Ovary (tissue), 9 donors: Measurements from ENCODE around the gene IL4I1. TPM values are rescaled to one million over a fixed set of nuclear protein-coding genes. Genes with fewer than 3 reads are reported as not detected.
A peak's percentile ranks its signal among the peaks of the same experiment; 100 is the strongest.

Experiments used
- DNase-seq, 5 donors: peaks; one replicate each; pipeline ENCODE4 v3.0.0-alpha.2; 2019 to 2020
- H3K27ac ChIP-seq, 2 donors: fragments of 200-600 bp; one replicate each; pipeline versions ENCODE4 v1.5.1 to v1.8.0; 2019 to 2022
- H3K27me3 ChIP-seq: fragments of 200-600 bp; one replicate; pipeline ENCODE4 v1.8.0; 2022
- H3K36me3 ChIP-seq: fragments of 200-600 bp; sonication (generic); one replicate; pipeline ENCODE4 v1.5.1; 2019
- H3K4me1 ChIP-seq: one replicate; pipeline ENCODE4 v1.8.1; 2013; ENCODE audit warnings: mild to moderate bottlenecking, moderate library complexity; ENCODE audit not compliant: insufficient read depth
- H3K4me3 ChIP-seq: fragments of 200-600 bp; sonication (generic); one replicate; pipeline ENCODE4 v1.5.1; 2017
- H3K9me3 ChIP-seq, 2 donors: fragments of 200-600 bp in 1 of 2; sonication (generic) in 1 of 2; one replicate each; pipeline versions ENCODE4 v1.5.1 to v1.8.1; 2013 to 2019; ENCODE audit warnings: mild to moderate bottlenecking in 1 of 2, moderate library complexity in 1 of 2
- EP300 ChIP-seq: sonication (generic); formaldehyde crosslinking; IDR thresholded peaks from one replicate; pipeline ENCODE4 v1.6.1; 2017; ENCODE audit warnings: antibody characterized with exemption
- POLR2A ChIP-seq: fragments of 450-650 bp; IDR thresholded peaks from one replicate; pipeline ENCODE4 v1.6.1; 2017; ENCODE audit warnings: antibody characterized with exemption, mild to moderate bottlenecking, moderate library complexity
- WGBS, 3 donors: extraction: QIAGEN DNeasy Blood & Tissue Kit in 1 of 3; methylation state at CpG; one replicate each; pipeline versions ENCODE4 v1.1.5 to v1.1.7; 2013 to 2017; 5-methylcytosine and 5-hydroxymethylcytosine counted together
- intact Hi-C, 4 donors: fragments of 100-400 bp; cut with DNase I; formaldehyde crosslinking; loops; one replicate each; pipeline versions ENCODE4 v1.11.0 to v1.15.1; 2022 to 2023
- polyA plus RNA-seq, 2 donors: library from polyadenylated mRNA; stranded (reverse); fragments of 200-250 nt in 1 of 2; fragments of 350-450 nt in 1 of 2; fragmentation: Illumina TruSeq in 1 of 2; extraction: RNeasy Lipid Tissue Mini Kit (QIAGEN cat#74804) in 1 of 2; gene quantifications; one replicate each; pipeline ENCODE4 v1.2.3, GENCODE V29; 2013 to 2014
- total RNA-seq, 7 donors: library from RNA; depleted of rRNA in 2 of 7; stranded (reverse); fragments of >200 nt in 2 of 7; fragmentation: NEBNext Ultra II Directional in 3 of 7; extraction: Animal tissue kit (Norgen Biotek cat#: 25700) in 3 of 7; gene quantifications; one replicate each; pipeline versions ENCODE4 v1.1.0 to v1.2.4, GENCODE V29; 2016 to 2023
- TF ChIP-seq, protein P1 (sequence below), 3 donors: fragments of 450-650 bp in 2 of 3; fragments of 200-600 bp in 1 of 3; IDR thresholded peaks; one replicate each; pipeline versions ENCODE4 v1.5.1 to v1.8.0; 2016 to 2022; ENCODE audit warnings: antibody characterized with exemption in 3 of 3, mild to moderate bottlenecking in 1 of 3
- donor health status: DM: no; HTN: no; CAD: no; lungs with moderate emphysema.
- donor health status: DM: no; HTN: no; CAD: no.
- donor health status: Bipolar disorder and iron deficiency.
- donor health status: DM: yes; HTN: yes; CAD: no.
- donor health status: DM: no; HTN: no; CAD: no.
- donor health status: DM: yes; HTN: yes; CAD: no.

The IL4I1 gene
- total and polyA plus RNA-seq, 9 donors, result 0.24 to 4.3 (median 1.0) TPM; not detected in 1

DNA sequence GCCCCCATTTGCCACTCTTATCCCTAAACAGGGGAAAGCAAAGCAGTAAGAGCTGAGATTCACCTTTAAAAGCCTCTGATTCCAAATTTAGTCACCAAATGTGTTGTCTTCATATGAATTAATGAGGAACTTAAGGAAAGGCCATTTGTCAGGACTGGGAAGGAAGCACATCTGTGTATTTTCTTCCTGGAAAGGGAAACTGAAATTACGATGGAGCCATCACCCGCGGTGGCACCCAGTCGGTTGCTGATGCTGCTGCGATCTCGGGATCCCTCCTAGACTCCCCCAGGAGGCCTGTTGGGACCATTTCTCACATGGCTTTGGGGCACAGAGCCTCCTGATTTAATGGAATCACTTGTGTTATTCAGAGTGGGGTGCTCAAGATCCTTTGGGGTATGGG is 7.4 kb upstream of the IL4I1 start:
- Histone ChIP-seq H3K4me3 (no peak overlapping the region), H3K4me1 (no peaks in the 10 kb centered on the region), H3K9me3 (no peaks in the 10 kb centered on the region), H3K36me3 (no peaks in the 10 kb centered on the region), H3K27ac (no peak overlapping the region), H3K27me3 (no peaks in the 10 kb centered on the region)
- intact Hi-C loops, result no loop called here
- TF ChIP-seq, protein P1, sequence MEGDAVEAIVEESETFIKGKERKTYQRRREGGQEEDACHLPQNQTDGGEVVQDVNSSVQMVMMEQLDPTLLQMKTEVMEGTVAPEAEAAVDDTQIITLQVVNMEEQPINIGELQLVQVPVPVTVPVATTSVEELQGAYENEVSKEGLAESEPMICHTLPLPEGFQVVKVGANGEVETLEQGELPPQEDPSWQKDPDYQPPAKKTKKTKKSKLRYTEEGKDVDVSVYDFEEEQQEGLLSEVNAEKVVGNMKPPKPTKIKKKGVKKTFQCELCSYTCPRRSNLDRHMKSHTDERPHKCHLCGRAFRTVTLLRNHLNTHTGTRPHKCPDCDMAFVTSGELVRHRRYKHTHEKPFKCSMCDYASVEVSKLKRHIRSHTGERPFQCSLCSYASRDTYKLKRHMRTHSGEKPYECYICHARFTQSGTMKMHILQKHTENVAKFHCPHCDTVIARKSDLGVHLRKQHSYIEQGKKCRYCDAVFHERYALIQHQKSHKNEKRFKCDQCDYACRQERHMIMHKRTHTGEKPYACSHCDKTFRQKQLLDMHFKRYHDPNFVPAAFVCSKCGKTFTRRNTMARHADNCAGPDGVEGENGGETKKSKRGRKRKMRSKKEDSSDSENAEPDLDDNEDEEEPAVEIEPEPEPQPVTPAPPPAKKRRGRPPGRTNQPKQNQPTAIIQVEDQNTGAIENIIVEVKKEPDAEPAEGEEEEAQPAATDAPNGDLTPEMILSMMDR (IDR thresholded peaks at IDR 0.05), result no peak
- no peak for TF ChIP-seq POLR2A
- TF ChIP-seq EP300, result no peak
- WGBS, 3 donors, result 60 to 73% (median 65%) methylated on average over 6 of the region's 6 CpGs
- no peak for DNase-seq

DNA sequence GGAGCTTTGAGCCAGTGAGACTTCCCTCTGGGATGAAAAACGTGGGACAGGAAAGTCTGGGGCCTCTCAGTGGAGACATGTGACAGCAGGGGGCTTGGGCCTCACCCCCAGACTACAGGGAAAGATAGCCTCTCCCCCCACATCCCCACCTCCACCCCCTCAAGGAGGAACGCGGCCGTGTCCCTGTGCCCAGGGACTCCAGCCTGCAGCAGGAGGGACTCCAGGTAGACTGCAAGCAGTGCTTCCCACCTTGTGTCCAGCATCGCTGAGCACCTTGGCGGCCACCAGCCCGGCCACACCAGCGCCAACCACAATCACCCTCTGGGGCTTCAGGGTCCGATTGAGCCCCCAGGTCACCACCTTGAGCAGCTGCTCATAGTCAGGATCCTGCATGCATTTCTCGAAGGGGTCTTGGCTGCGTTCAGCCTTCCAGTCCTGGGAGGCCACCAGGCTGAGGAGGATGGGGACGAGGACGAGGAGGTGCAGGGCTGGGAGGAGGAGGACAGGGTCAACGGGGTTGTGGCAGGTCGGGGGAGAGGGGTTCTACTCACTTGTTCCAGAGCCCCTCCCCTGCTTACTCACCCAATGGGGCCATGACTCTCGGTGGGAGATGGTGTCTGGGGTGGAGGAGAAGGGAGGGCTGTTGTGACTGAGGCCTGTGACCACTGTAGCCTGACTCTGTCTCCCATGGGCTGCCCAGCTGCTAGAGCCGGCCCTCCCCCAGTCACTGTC is 955 bp downstream of the IL4I1 start:
- H3K9me3 ChIP-seq, result no peaks in the 10 kb centered on the region
- WGBS, 3 donors, result 70 to 74% (median 74%) methylated on average over 17 of the region's 17 CpGs
- intact Hi-C loops, result no loop called here

DNA sequence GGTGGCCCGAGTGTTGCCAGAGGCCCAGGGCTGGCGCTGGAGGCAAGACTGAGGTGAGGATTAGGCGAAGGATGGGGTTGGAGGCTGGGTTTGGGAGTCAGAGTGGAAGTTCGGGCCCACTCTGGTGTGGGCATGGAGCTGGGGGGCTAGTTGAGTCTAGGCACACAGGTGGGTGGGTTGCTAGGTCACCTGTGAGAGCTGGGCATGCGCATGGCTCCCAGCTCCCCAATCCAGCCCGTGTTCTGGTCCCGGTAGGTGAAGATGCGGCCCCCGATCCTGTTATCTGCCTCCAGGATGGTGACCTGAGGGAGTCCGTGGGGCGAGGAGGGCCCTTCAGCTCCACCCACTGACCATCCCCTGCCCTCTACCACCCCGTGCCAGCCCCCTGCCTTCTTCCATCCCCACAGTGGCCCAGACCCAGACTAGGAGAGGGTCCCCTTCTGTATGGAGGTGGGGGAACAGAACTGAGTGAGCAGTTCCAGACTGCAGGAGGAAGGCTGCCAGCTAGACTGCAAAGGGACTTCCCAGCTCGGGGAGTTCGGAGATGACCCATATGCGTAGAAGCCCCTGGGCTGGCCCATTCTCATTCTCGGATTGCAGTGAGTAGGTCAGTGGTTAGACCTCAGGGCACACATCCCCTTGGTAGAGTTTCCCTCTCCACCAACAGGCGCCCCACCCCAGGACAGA is 1.7 kb downstream of the IL4I1 start:
- no peak for DNase-seq

More for the DNA sequence above, 955 bp downstream of the IL4I1 start:
- TF ChIP-seq, protein P1 (IDR thresholded peaks at IDR 0.05), result no peak
- TF ChIP-seq POLR2A (no peak), EP300 (no peak)
- H3K4me3 ChIP-seq, result no peak overlapping the region
- no peaks in the 10 kb centered on the region for H3K27me3 ChIP-seq
- H3K4me1 ChIP-seq, result peaks cover 2% of the 10 kb centered on the region
- no peak for DNase-seq
- no peak overlapping the region for H3K27ac ChIP-seq
- no peaks in the 10 kb centered on the region for H3K36me3 ChIP-seq

DNA sequence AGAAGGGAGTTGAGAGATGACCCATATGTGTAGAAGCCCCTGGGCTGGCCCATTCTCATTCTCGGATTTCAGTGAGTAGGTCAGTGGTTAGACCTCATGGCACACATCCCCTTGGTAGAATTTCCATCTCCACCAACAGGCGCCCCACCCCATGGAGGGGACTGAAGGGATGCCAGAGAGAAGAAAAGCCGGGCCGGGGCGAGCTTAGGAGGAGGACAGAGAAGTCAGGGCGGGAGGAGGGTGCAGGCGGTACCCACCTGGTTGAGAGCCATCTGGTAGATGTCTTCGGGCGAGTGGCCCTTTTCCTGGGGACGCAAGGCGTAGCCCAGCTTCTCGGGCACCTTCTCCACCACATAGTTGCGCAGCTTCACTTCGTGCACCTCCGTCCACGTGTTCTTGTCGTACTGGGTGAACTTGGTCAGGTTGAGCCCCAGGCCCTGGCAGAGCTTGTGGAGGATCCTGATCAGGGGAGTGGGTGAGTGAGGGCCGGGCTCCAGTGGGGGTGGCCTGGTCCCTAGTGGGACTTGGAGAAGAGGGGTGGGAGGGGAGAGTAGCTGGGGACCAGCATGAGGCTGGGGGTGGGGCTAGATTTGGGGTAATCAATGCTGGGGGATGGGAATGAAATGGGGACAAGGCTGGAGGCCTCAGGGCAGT is 2.5 kb downstream of the IL4I1 start:
- DNase-seq, result peak in 1 of 5 donors; percentile 24
- intact Hi-C loops, result no loop called here
- H3K4me1 ChIP-seq, result peaks cover 8% of the 10 kb centered on the region
- no peaks in the 10 kb centered on the region for H3K36me3 ChIP-seq
- no peak overlapping the region for H3K27ac ChIP-seq
- H3K4me3 ChIP-seq, result no peak overlapping the region
- no peaks in the 10 kb centered on the region for H3K27me3 ChIP-seq
- 90 to 96% (median 92%) methylated on average over 18 of the region's 18 CpGs for WGBS, 3 donors
- TF ChIP-seq EP300 (no peak), POLR2A (no peak)
- TF ChIP-seq, protein P1 (IDR thresholded peaks at IDR 0.05), result no peak
- no peaks in the 10 kb centered on the region for H3K9me3 ChIP-seq

More for the DNA sequence above, 1.7 kb downstream of the IL4I1 start:
- peaks cover 6% of the 10 kb centered on the region for H3K4me1 ChIP-seq
- H3K9me3 ChIP-seq, result no peaks in the 10 kb centered on the region
- no peak overlapping the region for H3K27ac ChIP-seq
- 79 to 81% (median 81%) methylated on average over 17 of the region's 17 CpGs for WGBS, 3 donors
- TF ChIP-seq, protein P1 (IDR thresholded peaks at IDR 0.05), result no peak
- TF ChIP-seq POLR2A, result no peak
- no peak for TF ChIP-seq EP300
- intact Hi-C loops, result no loop called here
- no peaks in the 10 kb centered on the region for H3K27me3 ChIP-seq
- H3K36me3 ChIP-seq, result no peaks in the 10 kb centered on the region
- H3K4me3 ChIP-seq, result no peak overlapping the region
